ENCODE measurements around the gene TCF3. TPM values are rescaled to one million over a fixed set of nuclear protein-coding genes. Genes with fewer than 3 reads are reported as not detected.

Gene TCF3
- total and polyA plus RNA-seq, 2 of the 8 experiments (the other 6 are each of a cell fraction or from before 2014, with no cell fraction given) = 241 to 348 TPM

DNA sequence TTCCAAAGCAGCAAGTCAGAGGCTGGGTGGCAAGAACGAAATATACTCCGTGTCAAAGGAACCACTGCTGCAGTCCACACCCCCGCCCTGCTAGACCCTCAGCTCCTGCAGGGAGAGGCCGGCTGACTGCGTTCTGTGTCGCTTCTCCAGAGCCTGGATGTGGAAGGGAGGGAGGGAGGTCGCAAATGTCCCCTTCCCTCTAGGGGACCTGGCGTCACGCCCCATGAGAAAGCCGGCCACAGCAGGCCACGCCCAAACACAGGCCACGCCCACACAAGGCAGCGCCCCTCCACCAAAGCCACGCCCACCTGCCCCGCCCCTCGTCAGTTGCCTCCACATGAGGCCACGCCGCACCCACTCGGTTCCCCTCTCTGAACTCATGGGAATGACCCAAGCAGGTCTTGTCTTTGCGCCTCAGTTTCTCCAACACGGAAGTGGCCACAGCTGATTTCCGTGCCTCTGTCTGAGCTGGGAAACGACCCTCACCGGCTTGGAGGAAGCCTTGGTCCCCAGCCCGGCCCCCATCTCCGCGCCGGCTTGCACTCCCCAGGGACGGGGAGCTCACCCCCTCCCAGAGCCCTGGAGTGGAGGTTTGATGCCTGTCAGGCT is 38.4 kb upstream of the TCF3 start (continued):
- TF ChIP-seq SP1 (IDR thresholded peaks at IDR 0.05; ENCODE audit: low read depth, low read length) (0 out of 2 replicates have a peak, but pooled peaks have one; percentile 48), TAF7 (optimal IDR thresholded peaks at IDR 0.05; ENCODE audit: borderline replicate concordance, low read depth, low read length) (no peak), SIN3A (conservative IDR thresholded peaks at IDR 0.05 in 1 of 2, IDR thresholded peaks at IDR 0.05 in 1 of 2; ENCODE audit: low read depth in 1 of 2, low read length in 2 of 2) (no peak), SP4 (IDR thresholded peaks at IDR 0.05; ENCODE audit: low read length) (no peak), HDAC6 (IDR thresholded peaks at IDR 0.05; ENCODE audit: low read depth, low read length) (no peak), CREB1 (IDR thresholded peaks at IDR 0.05) (peak; percentile 23; the same call in 1 of the 2 replicates), BRCA1 (IDR thresholded peaks at IDR 0.05; ENCODE audit: low read depth, low read length) (no peak), GABPA (IDR thresholded peaks at IDR 0.05; ENCODE audit: borderline replicate concordance, insufficient read depth, low read length) (no peak), POLR2AphosphoS5 (IDR thresholded peaks at IDR 0.05; ENCODE audit: low read depth, low read length) (no peak), CHD2 (IDR thresholded peaks at IDR 0.05; ENCODE audit: low read length) (no peak), JUN (IDR thresholded peaks at IDR 0.05; ENCODE audit: low read depth, low read length) (no peak), BCL11A (IDR thresholded peaks at IDR 0.05; ENCODE audit: low read depth in 2 of 2, low read length in 2 of 2) (no peak), CHD1 (IDR thresholded peaks at IDR 0.05; ENCODE audit: low read depth, low read length) (no peak)
- TF ChIP-seq, protein P1, sequence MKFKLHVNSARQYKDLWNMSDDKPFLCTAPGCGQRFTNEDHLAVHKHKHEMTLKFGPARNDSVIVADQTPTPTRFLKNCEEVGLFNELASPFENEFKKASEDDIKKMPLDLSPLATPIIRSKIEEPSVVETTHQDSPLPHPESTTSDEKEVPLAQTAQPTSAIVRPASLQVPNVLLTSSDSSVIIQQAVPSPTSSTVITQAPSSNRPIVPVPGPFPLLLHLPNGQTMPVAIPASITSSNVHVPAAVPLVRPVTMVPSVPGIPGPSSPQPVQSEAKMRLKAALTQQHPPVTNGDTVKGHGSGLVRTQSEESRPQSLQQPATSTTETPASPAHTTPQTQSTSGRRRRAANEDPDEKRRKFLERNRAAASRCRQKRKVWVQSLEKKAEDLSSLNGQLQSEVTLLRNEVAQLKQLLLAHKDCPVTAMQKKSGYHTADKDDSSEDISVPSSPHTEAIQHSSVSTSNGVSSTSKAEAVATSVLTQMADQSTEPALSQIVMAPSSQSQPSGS (IDR thresholded peaks at IDR 0.05; ENCODE audit: low read length) = no peak
- TF ChIP-seq, protein P2, sequence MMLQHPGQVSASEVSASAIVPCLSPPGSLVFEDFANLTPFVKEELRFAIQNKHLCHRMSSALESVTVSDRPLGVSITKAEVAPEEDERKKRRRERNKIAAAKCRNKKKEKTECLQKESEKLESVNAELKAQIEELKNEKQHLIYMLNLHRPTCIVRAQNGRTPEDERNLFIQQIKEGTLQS (IDR thresholded peaks at IDR 0.05; ENCODE audit: insufficient read depth, low read depth, low read length) = no peak

All from H1 (cell line).